ENCODE measurements around the gene RYR1. TPM values are rescaled to one million over a fixed set of nuclear protein-coding genes. Genes with fewer than 3 reads are reported as not detected.

RYR1 gene
- total and polyA plus RNA-seq, 4 donors: 2.8 to 7.6 (median 4.0) TPM

GRCh38 chr19:38443458-38443999 lies 10.0 kb downstream of the RYR1 start:
- 87 to 95% methylated on average over 15 of the region's 15 CpGs for WGBS, 2 donors
- no peaks in the 10 kb centered on the region for H3K4me1 ChIP-seq (ENCODE audit: control insufficient read depth in 5 of 5, insufficient read depth in 5 of 5, low read length in 5 of 5)
- ATAC-seq (ENCODE audit: insufficient read depth, low FRiP score) (no peak), DNase-seq (no peak)
- H3K27me3 ChIP-seq (ENCODE audit: control insufficient read depth in 3 of 3, insufficient read depth in 3 of 3, low read length in 2 of 3): no peaks in the 10 kb centered on the region
- no peak overlapping the region for H3K27ac ChIP-seq (ENCODE audit: low read depth in 1 of 2, low read length in 1 of 2)
- no peaks in the 10 kb centered on the region for H3K9me3 ChIP-seq (ENCODE audit: control insufficient read depth in 4 of 4, insufficient read depth in 3 of 4, low read length in 3 of 4)
- TF ChIP-seq, protein P1, sequence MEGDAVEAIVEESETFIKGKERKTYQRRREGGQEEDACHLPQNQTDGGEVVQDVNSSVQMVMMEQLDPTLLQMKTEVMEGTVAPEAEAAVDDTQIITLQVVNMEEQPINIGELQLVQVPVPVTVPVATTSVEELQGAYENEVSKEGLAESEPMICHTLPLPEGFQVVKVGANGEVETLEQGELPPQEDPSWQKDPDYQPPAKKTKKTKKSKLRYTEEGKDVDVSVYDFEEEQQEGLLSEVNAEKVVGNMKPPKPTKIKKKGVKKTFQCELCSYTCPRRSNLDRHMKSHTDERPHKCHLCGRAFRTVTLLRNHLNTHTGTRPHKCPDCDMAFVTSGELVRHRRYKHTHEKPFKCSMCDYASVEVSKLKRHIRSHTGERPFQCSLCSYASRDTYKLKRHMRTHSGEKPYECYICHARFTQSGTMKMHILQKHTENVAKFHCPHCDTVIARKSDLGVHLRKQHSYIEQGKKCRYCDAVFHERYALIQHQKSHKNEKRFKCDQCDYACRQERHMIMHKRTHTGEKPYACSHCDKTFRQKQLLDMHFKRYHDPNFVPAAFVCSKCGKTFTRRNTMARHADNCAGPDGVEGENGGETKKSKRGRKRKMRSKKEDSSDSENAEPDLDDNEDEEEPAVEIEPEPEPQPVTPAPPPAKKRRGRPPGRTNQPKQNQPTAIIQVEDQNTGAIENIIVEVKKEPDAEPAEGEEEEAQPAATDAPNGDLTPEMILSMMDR (IDR thresholded peaks at IDR 0.05; ENCODE audit: control extremely low read depth, extremely low read depth): no peak
- no peak overlapping the region for H3K4me3 ChIP-seq
- no peak overlapping the region for H3K9ac ChIP-seq (ENCODE audit: insufficient read depth in 1 of 2, low read length in 2 of 2)
- H3K36me3 ChIP-seq (ENCODE audit: control insufficient read depth in 4 of 4, insufficient read depth in 4 of 4, low read length in 4 of 4): no peaks in the 10 kb centered on the region

- Histone ChIP-seq H3K9ac (ENCODE audit: insufficient read depth in 1 of 2, low read length in 2 of 2) (no peak overlapping the region), H3K4me3 (no peak overlapping the region), H3K36me3 (ENCODE audit: control insufficient read depth in 4 of 4, insufficient read depth in 4 of 4, low read length in 4 of 4) (no peaks in the 10 kb centered on the region), H3K9me3 (ENCODE audit: control insufficient read depth in 4 of 4, insufficient read depth in 3 of 4, low read length in 3 of 4) (no peaks in the 10 kb centered on the region), H3K27ac (ENCODE audit: low read depth in 1 of 2, low read length in 1 of 2) (no peak overlapping the region), H3K27me3 (ENCODE audit: control insufficient read depth in 3 of 3, insufficient read depth in 3 of 3, low read length in 2 of 3) (no peaks in the 10 kb centered on the region), H3K4me1 (ENCODE audit: control insufficient read depth in 5 of 5, insufficient read depth in 5 of 5, low read length in 5 of 5) (no peaks in the 10 kb centered on the region)
- DNase-seq: no peak
- TF ChIP-seq, protein P1 (IDR thresholded peaks at IDR 0.05; ENCODE audit: control extremely low read depth, extremely low read depth): no peak
- 88 to 97% methylated on average over 7 of the region's 7 CpGs for WGBS, 2 donors
- no peak for ATAC-seq (ENCODE audit: insufficient read depth, low FRiP score)
Measured at GRCh38 chr19:38444026-38444425, 10.5 kb downstream of the RYR1 start.

GRCh38 chr19:38445362-38445761 lies 11.9 kb downstream of the RYR1 start:
- Histone ChIP-seq H3K36me3 (ENCODE audit: control insufficient read depth in 4 of 4, insufficient read depth in 4 of 4, low read length in 4 of 4) (no peaks in the 10 kb centered on the region), H3K4me1 (ENCODE audit: control insufficient read depth in 5 of 5, insufficient read depth in 5 of 5, low read length in 5 of 5) (no peaks in the 10 kb centered on the region), H3K27ac (ENCODE audit: low read depth in 1 of 2, low read length in 1 of 2) (no peak overlapping the region), H3K4me3 (no peak overlapping the region), H3K27me3 (ENCODE audit: control insufficient read depth in 3 of 3, insufficient read depth in 3 of 3, low read length in 2 of 3) (no peaks in the 10 kb centered on the region), H3K9me3 (ENCODE audit: control insufficient read depth in 4 of 4, insufficient read depth in 3 of 4, low read length in 3 of 4) (no peaks in the 10 kb centered on the region), H3K9ac (ENCODE audit: insufficient read depth in 1 of 2, low read length in 2 of 2) (no peak overlapping the region)
- WGBS, 2 donors: 94 to 97% methylated on average over 7 of the region's 7 CpGs
- DNase-seq (no peak), ATAC-seq (ENCODE audit: insufficient read depth, low FRiP score) (no peak)
- TF ChIP-seq, protein P1 (IDR thresholded peaks at IDR 0.05; ENCODE audit: control extremely low read depth, extremely low read depth): no peak

GRCh38 chr19:38448225-38448624 lies 14.7 kb downstream of the RYR1 start:
- 93 to 96% methylated on average over 8 to 9 of the region's 9 CpGs for WGBS, 2 donors
- ATAC-seq (ENCODE audit: insufficient read depth, low FRiP score) (peak; percentile 2), DNase-seq (no peak)
- no peaks in the 10 kb centered on the region for H3K4me1 ChIP-seq (ENCODE audit: control insufficient read depth in 5 of 5, insufficient read depth in 5 of 5, low read length in 5 of 5)
- no peaks in the 10 kb centered on the region for H3K36me3 ChIP-seq (ENCODE audit: control insufficient read depth in 4 of 4, insufficient read depth in 4 of 4, low read length in 4 of 4)
- H3K27ac ChIP-seq (ENCODE audit: low read depth in 1 of 2, low read length in 1 of 2): no peak overlapping the region
- no peaks in the 10 kb centered on the region for H3K27me3 ChIP-seq (ENCODE audit: control insufficient read depth in 3 of 3, insufficient read depth in 3 of 3, low read length in 2 of 3)
- TF ChIP-seq, protein P1 (IDR thresholded peaks at IDR 0.05; ENCODE audit: control extremely low read depth, extremely low read depth): no peak
- H3K9me3 ChIP-seq (ENCODE audit: control insufficient read depth in 4 of 4, insufficient read depth in 3 of 4, low read length in 3 of 4): no peaks in the 10 kb centered on the region
- no peak overlapping the region for H3K9ac ChIP-seq (ENCODE audit: insufficient read depth in 1 of 2, low read length in 2 of 2)
- H3K4me3 ChIP-seq: no peak overlapping the region
